Astrocyte (in vitro differentiated cells and primary cell): Measurements from ENCODE around the gene KSR2. TPM values are rescaled to one million over a fixed set of nuclear protein-coding genes. Genes with fewer than 3 reads are reported as not detected.

Experiments
- DNase-seq: peaks from one replicate; pipeline ENCODE4 v3.0.0-alpha.2; 2010; ENCODE audit warnings: low read depth
- FAIRE-seq: peaks from 2 replicates; lab custom pipeline; 2011; peaks lifted over from hg19 to GRCh38; lab: Jason Lieb, UNC
- H2AFZ ChIP-seq: 2 replicates; pipeline ENCODE4 v1.6.0; 2012; ENCODE audit warnings: low read depth, low read length, inconsistent platforms
- H3K27ac ChIP-seq: 2 replicates; pipeline ENCODE4 v1.5.1; 2011; ENCODE audit warnings: low read depth, low read length, inconsistent platforms
- H3K27me3 ChIP-seq: 2 replicates; pipeline ENCODE4 v1.6.0; 2011; ENCODE audit warnings: low read length, inconsistent platforms; ENCODE audit not compliant: insufficient read depth
- H3K36me3 ChIP-seq: 2 replicates; pipeline ENCODE4 v1.5.1; 2011; ENCODE audit warnings: low read length, inconsistent platforms; ENCODE audit not compliant: insufficient read depth
- H3K4me1 ChIP-seq: 2 replicates; pipeline ENCODE4 v1.5.1; 2011; ENCODE audit warnings: low read length, inconsistent platforms; ENCODE audit not compliant: insufficient read depth
- H3K4me2 ChIP-seq: 2 replicates; pipeline ENCODE4 v1.6.0; 2012; ENCODE audit warnings: low read length, inconsistent platforms
- H3K4me3 ChIP-seq: 2 replicates; pipeline ENCODE4 v1.5.1; 2011; ENCODE audit warnings: low read depth, mild to moderate bottlenecking, low read length, inconsistent platforms; ENCODE audit not compliant: insufficient read depth
- H3K79me2 ChIP-seq: 2 replicates; pipeline ENCODE4 v1.6.0; 2012; ENCODE audit warnings: mild to moderate bottlenecking, low read length, inconsistent platforms; ENCODE audit not compliant: insufficient read depth
- H3K9ac ChIP-seq: 2 replicates; pipeline ENCODE4 v1.6.0; 2012; ENCODE audit warnings: mild to moderate bottlenecking, low read length, inconsistent platforms
- H3K9me3 ChIP-seq: 2 replicates; pipeline ENCODE4 v1.5.1; 2012; ENCODE audit warnings: low read depth, mild to moderate bottlenecking, low read length, inconsistent platforms; ENCODE audit not compliant: insufficient read depth
- H4K20me1 ChIP-seq: 2 replicates; pipeline ENCODE4 v1.6.0; 2012; ENCODE audit warnings: low read length, inconsistent platforms; ENCODE audit not compliant: insufficient read depth
- H3K27ac Mint-ChIP-seq: one replicate; pipeline ENCODE4 v1.8.0; 2021; ENCODE audit warnings: mild to moderate bottlenecking, mixed read lengths; ENCODE audit not compliant: unreplicated experiment
- H3K27me3 Mint-ChIP-seq: one replicate; pipeline ENCODE4 v1.8.0; 2021; ENCODE audit warnings: low read depth, mixed read lengths; ENCODE audit not compliant: unreplicated experiment
- H3K36me3 Mint-ChIP-seq: one replicate; pipeline ENCODE4 v1.8.0; 2021; ENCODE audit warnings: low read depth, mixed read lengths; ENCODE audit not compliant: unreplicated experiment
- H3K4me1 Mint-ChIP-seq: one replicate; pipeline ENCODE4 v1.8.0; 2021; ENCODE audit warnings: low read depth, mixed read lengths; ENCODE audit not compliant: unreplicated experiment
- H3K4me3 Mint-ChIP-seq: one replicate; pipeline ENCODE4 v1.8.0; 2021; ENCODE audit warnings: mild to moderate bottlenecking, moderate library complexity, mixed read lengths; ENCODE audit not compliant: unreplicated experiment
- H3K9me3 Mint-ChIP-seq: one replicate; pipeline ENCODE4 v1.8.0; 2021; ENCODE audit warnings: mild to moderate bottlenecking, mixed read lengths; ENCODE audit not compliant: unreplicated experiment
- CTCF ChIP-seq: IDR thresholded peaks from 2 replicates; pipeline ENCODE4 v1.5.1; 2011; ENCODE audit warnings: low read depth, mild to moderate bottlenecking, inconsistent platforms, low read length, moderate library complexity; ENCODE audit not compliant: insufficient read depth
- EZH2 ChIP-seq: IDR thresholded peaks from 2 replicates; pipeline ENCODE4 v1.6.1; 2012; ENCODE audit warnings: mild to moderate bottlenecking, low read length, inconsistent platforms; ENCODE audit not compliant: insufficient read depth
- total RNA-seq: library from RNA; stranded (reverse); gene quantifications from 2 replicates; pipeline ENCODE4 v1.2.1, GENCODE V29; 2021

Gene KSR2
- total RNA-seq, 1 donor from 2014 or later = 0.98 TPM

GRCh38 chr12:117450209-117450608 lies 518.6 kb downstream of the KSR2 start:
- Mint-ChIP-seq H3K27ac (no peak overlapping the region), H3K4me1 (no peaks in the 10 kb centered on the region), H3K27me3 (peaks cover 10% of the 10 kb centered on the region), H3K4me3 (no peak overlapping the region), H3K36me3 (no peaks in the 10 kb centered on the region), H3K9me3 (peaks cover 3% of the 10 kb centered on the region)
- no peak overlapping the region for H3K9ac ChIP-seq
- TF ChIP-seq EZH2 = no peak
- no peak for TF ChIP-seq CTCF
- H3K4me1 ChIP-seq = no peaks in the 10 kb centered on the region
- no peak overlapping the region for H3K4me3 ChIP-seq
- H3K27ac ChIP-seq = no peak overlapping the region
- H3K4me2 ChIP-seq = no peak overlapping the region
- no peak overlapping the region for H2AFZ ChIP-seq
- no peaks in the 10 kb centered on the region for H3K27me3 ChIP-seq
- no peaks in the 10 kb centered on the region for H3K9me3 ChIP-seq
- H3K36me3 ChIP-seq = no peaks in the 10 kb centered on the region
- FAIRE-seq = no peak
- no peaks in the 10 kb centered on the region for H4K20me1 ChIP-seq
- no peaks in the 10 kb centered on the region for H3K79me2 ChIP-seq
- DNase-seq = no peak

- no peak overlapping the region for H3K4me2 ChIP-seq
- H3K4me1 Mint-ChIP-seq = no peaks in the 10 kb centered on the region
- no peaks in the 10 kb centered on the region for H3K9me3 ChIP-seq
- H3K9me3 Mint-ChIP-seq = peaks cover 3% of the 10 kb centered on the region
- H3K9ac ChIP-seq = no peak overlapping the region
- no peaks in the 10 kb centered on the region for H3K79me2 ChIP-seq
- H3K4me1 ChIP-seq = no peaks in the 10 kb centered on the region
- H3K27me3 Mint-ChIP-seq = peaks cover 7% of the 10 kb centered on the region
- no peaks in the 10 kb centered on the region for H3K36me3 ChIP-seq
- H3K36me3 Mint-ChIP-seq = no peaks in the 10 kb centered on the region
- no peak overlapping the region for H3K4me3 ChIP-seq
- TF ChIP-seq EZH2 (no peak), CTCF (no peak)
- H3K27ac ChIP-seq = no peak overlapping the region
- no peak overlapping the region for H2AFZ ChIP-seq
- FAIRE-seq (no peak), DNase-seq (no peak)
- H3K27ac Mint-ChIP-seq = no peak overlapping the region
- no peaks in the 10 kb centered on the region for H3K27me3 ChIP-seq
- H3K4me3 Mint-ChIP-seq = no peak overlapping the region
- no peaks in the 10 kb centered on the region for H4K20me1 ChIP-seq
Measured at GRCh38 chr12:117447665-117448366, 521.0 kb downstream of the KSR2 start.

- H3K4me3 ChIP-seq = no peak overlapping the region
- no peaks in the 10 kb centered on the region for H3K27me3 ChIP-seq
- FAIRE-seq (no peak), DNase-seq (no peak)
- no peak overlapping the region for H3K4me3 Mint-ChIP-seq
- TF ChIP-seq CTCF (no peak), EZH2 (no peak)
- H3K4me2 ChIP-seq = no peak overlapping the region
- no peaks in the 10 kb centered on the region for H3K9me3 ChIP-seq
- H3K36me3 Mint-ChIP-seq = no peaks in the 10 kb centered on the region
- no peaks in the 10 kb centered on the region for H3K4me1 ChIP-seq
- H3K27me3 Mint-ChIP-seq = peaks cover 15% of the 10 kb centered on the region
- H2AFZ ChIP-seq = no peak overlapping the region
- no peaks in the 10 kb centered on the region for H3K4me1 Mint-ChIP-seq
- no peaks in the 10 kb centered on the region for H3K79me2 ChIP-seq
- no peaks in the 10 kb centered on the region for H3K36me3 ChIP-seq
- H4K20me1 ChIP-seq = no peaks in the 10 kb centered on the region
- no peak overlapping the region for H3K9ac ChIP-seq
- H3K27ac ChIP-seq = no peak overlapping the region
- no peaks in the 10 kb centered on the region for H3K9me3 Mint-ChIP-seq
- no peak overlapping the region for H3K27ac Mint-ChIP-seq
Measured at GRCh38 chr12:117444781-117445180, 524.0 kb downstream of the KSR2 start.
